ENCODE results near the gene HEXIM1.

DNA sequence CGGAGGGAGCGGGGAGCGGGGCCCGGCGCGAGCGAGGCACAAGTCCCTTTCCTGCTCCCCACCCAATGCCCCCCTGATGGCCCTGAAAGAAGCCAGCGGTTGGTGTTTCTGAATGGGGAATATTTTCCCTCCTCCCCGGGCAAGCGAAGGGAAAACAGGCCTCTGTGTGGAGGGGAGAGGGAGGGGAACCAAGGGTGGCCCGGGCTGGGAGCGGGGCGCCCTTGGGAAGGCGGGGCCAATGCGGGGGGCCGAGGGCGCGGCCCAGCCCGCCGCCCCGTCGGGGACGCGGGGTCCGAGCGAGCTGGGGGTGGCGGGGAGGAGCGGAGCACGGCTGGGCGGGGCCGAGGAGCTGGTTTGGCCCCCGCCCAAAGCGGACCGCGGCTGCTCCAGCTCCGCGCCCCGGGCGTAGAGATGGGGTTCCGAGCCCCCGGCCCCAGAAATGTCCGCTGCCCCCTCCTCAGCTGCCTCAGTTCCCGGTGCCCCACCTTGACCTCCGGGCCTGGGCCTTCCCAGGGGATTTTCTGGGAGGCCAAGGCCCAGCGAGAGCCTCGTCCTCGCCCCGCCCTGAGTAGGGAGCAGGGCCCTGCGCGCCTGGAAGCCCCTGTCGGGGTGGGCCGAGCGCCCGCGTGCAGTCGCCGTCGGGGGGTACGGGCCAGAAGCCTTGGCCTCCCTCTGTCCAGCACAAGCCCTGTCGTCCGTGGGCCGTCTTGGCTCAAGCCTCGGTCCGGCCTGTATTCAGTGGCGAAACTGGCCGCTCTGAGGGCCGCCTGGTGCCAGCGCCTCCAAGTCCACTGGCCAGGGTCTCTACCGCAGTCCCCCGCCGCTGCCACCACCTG lies 3.9 kb upstream of the HEXIM1 start:
- TF ChIP-seq PAX5 (IDR thresholded peaks at IDR 0.05; ENCODE audit: insufficient read depth, low read length, severe bottlenecking): no peak
- no peak for TF ChIP-seq POLR2A (IDR thresholded peaks at IDR 0.05; ENCODE audit: low read depth, low read length)
- no peak; the same call in 1 of the 2 replicates for TF ChIP-seq POLR2AphosphoS5 (IDR thresholded peaks at IDR 0.05; ENCODE audit: low read depth, low read length)
- TF ChIP-seq TAF1 (IDR thresholded peaks at IDR 0.05; ENCODE audit: low read depth, low read length): no peak

Data from GM12891 (cell line).